Astrocyte of the cerebellum (primary cell): ENCODE results near the gene TTN.

Source experiments
- DNase-seq: peaks from one replicate; pipeline ENCODE4 v3.0.0-alpha.2; 2011; ENCODE audit warnings: low read depth
- H3K4me3 ChIP-seq: 2 replicates; pipeline ENCODE4 v1.5.1; 2011; ENCODE audit warnings: mild to moderate bottlenecking, low read depth, low read length, moderate library complexity
- CTCF ChIP-seq: IDR thresholded peaks from 2 replicates; pipeline ENCODE4 v1.5.1; 2012; ENCODE audit warnings: low read length, low read depth, moderate library complexity, mild to moderate bottlenecking; ENCODE audit errors: missing control alignments
- in situ Hi-C: cut with HindIII; loops from 2 replicates; pipeline ENCODE4 v1.10.0; 2017; ENCODE audit warnings: low sequenced_read_pairs

Gene TTN

GRCh38 chr2:178734518-178734917 lies 72.7 kb downstream of the TTN start:
- DNase-seq: no peak
- TF ChIP-seq CTCF: no peak
- H3K4me3 ChIP-seq: no peak overlapping the region

GRCh38 chr2:178733975-178734374 lies 73.2 kb downstream of the TTN start:
- in situ Hi-C loops: no loop called here
- no peak overlapping the region for H3K4me3 ChIP-seq
- TF ChIP-seq CTCF: no peak
- no peak for DNase-seq

More at GRCh38 chr2:178734518-178734917, 72.7 kb downstream of the TTN start:
- in situ Hi-C loops: no loop called here

GRCh38 chr2:178732913-178733312 lies 74.3 kb downstream of the TTN start:
- in situ Hi-C loops: no loop called here
- no peak for TF ChIP-seq CTCF
- DNase-seq: no peak
- H3K4me3 ChIP-seq: no peak overlapping the region

- in situ Hi-C loops: no loop called here
- no peak for DNase-seq
Observed at GRCh38 chr2:178731300-178731699, 75.9 kb downstream of the TTN start.

GRCh38 chr2:178730049-178730448 lies 77.2 kb downstream of the TTN start:
- no peak for TF ChIP-seq CTCF
- no peak for DNase-seq
- H3K4me3 ChIP-seq: no peak overlapping the region
- in situ Hi-C loops: no loop called here

More at GRCh38 chr2:178731300-178731699, 75.9 kb downstream of the TTN start:
- H3K4me3 ChIP-seq: no peak overlapping the region
- TF ChIP-seq CTCF: no peak

- no peak for TF ChIP-seq CTCF
- no peak for DNase-seq
- in situ Hi-C loops: no loop called here
- no peak overlapping the region for H3K4me3 ChIP-seq
Observed at GRCh38 chr2:178723786-178724346, 83.4 kb downstream of the TTN start.
